GM03348 (cell line): ENCODE measurements around the gene BACH2.

ENCODE experiments used
- DNase-seq: peaks from one replicate; pipeline ENCODE4 v3.0.0; 2012; ENCODE audit warnings: low spot score

The BACH2 gene

GRCh38 chr6:90026216-90026615 lies 270.4 kb downstream of the BACH2 start:
- no peak for DNase-seq

GRCh38 chr6:90025523-90026061 lies 271.1 kb downstream of the BACH2 start:
- DNase-seq: peak; percentile 75

- DNase-seq: no peak
Measured at GRCh38 chr6:90024633-90025032, 272.0 kb downstream of the BACH2 start.

GRCh38 chr6:90021711-90022110 lies 274.9 kb downstream of the BACH2 start:
- no peak for DNase-seq

- no peak for DNase-seq
Measured at GRCh38 chr6:90020746-90021145, 275.9 kb downstream of the BACH2 start.

- no peak for DNase-seq
Measured at GRCh38 chr6:90019216-90019615, 277.4 kb downstream of the BACH2 start.

- no peak for DNase-seq
Measured at GRCh38 chr6:90015883-90016282, 280.8 kb downstream of the BACH2 start.

GRCh38 chr6:90008908-90009501 lies 287.6 kb downstream of the BACH2 start:
- DNase-seq: peak; percentile 20

- no peak for DNase-seq
Measured at GRCh38 chr6:90008189-90008907, 288.3 kb downstream of the BACH2 start.

- no peak for DNase-seq
Measured at GRCh38 chr6:90005048-90005827, 291.4 kb downstream of the BACH2 start.

GRCh38 chr6:90004511-90004910 lies 292.1 kb downstream of the BACH2 start:
- no peak for DNase-seq

- peak; percentile 37 for DNase-seq
Measured at GRCh38 chr6:90003941-90004340, 292.7 kb downstream of the BACH2 start.

- no peak for DNase-seq
Measured at GRCh38 chr6:90003069-90003795, 293.4 kb downstream of the BACH2 start.

GRCh38 chr6:90000864-90001731 lies 295.5 kb downstream of the BACH2 start:
- no peak for DNase-seq

GRCh38 chr6:89999945-90000825 lies 296.5 kb downstream of the BACH2 start:
- no peak for DNase-seq

- DNase-seq: no peak
Measured at GRCh38 chr6:89999154-89999553, 297.5 kb downstream of the BACH2 start.

- peak; percentile 31 for DNase-seq
Measured at GRCh38 chr6:89997456-89998445, 298.9 kb downstream of the BACH2 start.

GRCh38 chr6:89993411-89993810 lies 303.2 kb downstream of the BACH2 start:
- DNase-seq: no peak

- no peak for DNase-seq
Measured at GRCh38 chr6:89992818-89993217, 303.8 kb downstream of the BACH2 start.
